ENCODE measurements around the gene ZNF516.

Gene ZNF516

GRCh38 chr18:76343938-76344569 is 151.0 kb downstream of the ZNF516 start:
- no peak for TF ChIP-seq CTCF (IDR thresholded peaks at IDR 0.05; ENCODE audit: low read depth, low read length)
- no peak for DNase-seq (ENCODE audit: low read depth, low spot score)
- in situ Hi-C loops (cut with HindIII; ENCODE audit: low sequenced_read_pairs): no loop called here
- H3K4me3 ChIP-seq (ENCODE audit: low read depth, low read length): no peak overlapping the region

- TF ChIP-seq CTCF (IDR thresholded peaks at IDR 0.05; ENCODE audit: low read depth, low read length): no peak
- H3K4me3 ChIP-seq (ENCODE audit: low read depth, low read length): no peak overlapping the region
- no peak for DNase-seq (ENCODE audit: low read depth, low spot score)
- in situ Hi-C loops (cut with HindIII; ENCODE audit: low sequenced_read_pairs): no loop called here
Observed at GRCh38 chr18:76340410-76340809, 154.6 kb downstream of the ZNF516 start.

- no peak for DNase-seq (ENCODE audit: low read depth, low spot score)
- TF ChIP-seq CTCF (IDR thresholded peaks at IDR 0.05; ENCODE audit: low read depth, low read length): no peak
- H3K4me3 ChIP-seq (ENCODE audit: low read depth, low read length): no peak overlapping the region
- in situ Hi-C loops (cut with HindIII; ENCODE audit: low sequenced_read_pairs): no loop called here
Observed at GRCh38 chr18:76339246-76339620, 155.8 kb downstream of the ZNF516 start.

- no peak for TF ChIP-seq CTCF (IDR thresholded peaks at IDR 0.05; ENCODE audit: low read depth, low read length)
- no peak for DNase-seq (ENCODE audit: low read depth, low spot score)
- in situ Hi-C loops (cut with HindIII; ENCODE audit: low sequenced_read_pairs): no loop called here
- no peak overlapping the region for H3K4me3 ChIP-seq (ENCODE audit: low read depth, low read length)
Observed at GRCh38 chr18:76338619-76339245, 156.3 kb downstream of the ZNF516 start.

GRCh38 chr18:76338088-76338487 is 157.0 kb downstream of the ZNF516 start:
- no peak overlapping the region for H3K4me3 ChIP-seq (ENCODE audit: low read depth, low read length)
- no peak for TF ChIP-seq CTCF (IDR thresholded peaks at IDR 0.05; ENCODE audit: low read depth, low read length)
- in situ Hi-C loops (cut with HindIII; ENCODE audit: low sequenced_read_pairs): no loop called here
- no peak for DNase-seq (ENCODE audit: low read depth, low spot score)

- no peak for TF ChIP-seq CTCF (IDR thresholded peaks at IDR 0.05; ENCODE audit: low read depth, low read length)
- in situ Hi-C loops (cut with HindIII; ENCODE audit: low sequenced_read_pairs): no loop called here
- H3K4me3 ChIP-seq (ENCODE audit: low read depth, low read length): no peak overlapping the region
- DNase-seq (ENCODE audit: low read depth, low spot score): no peak
Observed at GRCh38 chr18:76335859-76336640, 159.0 kb downstream of the ZNF516 start.
